GM21367 (cell line): ENCODE data around the gene EMSY.

Source experiments
- ATAC-seq: cut with Tn5 transposase; IDR thresholded peaks from one replicate; pipeline ENCODE4 v1.9.1; 2021; ENCODE audit not compliant: unreplicated experiment

Gene EMSY

GRCh38 chr11:76512851-76513653 is 68.2 kb downstream of the EMSY start:
- no peak for ATAC-seq

DNA sequence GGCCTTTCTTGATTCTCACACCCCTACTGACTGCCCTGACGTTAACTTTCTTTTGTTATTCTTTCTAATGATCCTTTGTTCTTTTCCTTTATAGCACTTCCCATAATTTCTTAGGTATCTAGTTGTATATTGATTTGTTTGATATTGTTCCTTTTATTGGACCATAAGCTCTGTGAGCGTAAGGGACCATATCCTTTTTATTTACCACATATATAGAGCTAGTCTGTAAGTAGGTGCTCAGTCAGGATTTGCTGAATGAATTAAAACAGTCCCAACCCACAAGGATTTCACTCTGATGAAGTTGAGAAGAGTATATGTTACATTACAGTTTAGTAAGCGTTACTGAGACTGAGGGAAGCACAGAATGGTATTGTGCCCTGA is 68.8 kb downstream of the EMSY start:
- ATAC-seq, result no peak

DNA sequence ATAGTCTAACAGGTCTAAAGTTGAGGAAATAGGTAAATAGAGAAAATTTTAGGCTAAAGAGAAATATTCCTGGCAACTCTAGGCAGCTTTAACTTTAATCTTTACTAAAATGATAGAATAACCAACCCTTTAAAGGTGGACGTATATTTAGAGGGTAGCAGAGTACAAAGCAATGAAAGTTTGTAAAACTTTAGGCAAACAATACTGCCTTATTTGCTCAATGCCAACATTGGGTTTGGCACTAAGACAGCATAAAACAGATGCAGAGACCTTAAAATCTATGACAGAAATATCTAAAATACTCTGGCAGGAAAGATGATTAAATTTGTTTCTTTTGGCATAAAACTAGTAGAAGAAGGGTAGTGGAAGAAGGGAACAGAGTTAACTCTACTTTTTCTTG is 70.7 kb downstream of the EMSY start:
- ATAC-seq, result no peak

- ATAC-seq, result no peak
Measured at GRCh38 chr11:76523147-76523546, 78.3 kb downstream of the EMSY start.

- ATAC-seq, result no peak
Measured at GRCh38 chr11:76523786-76524436, 79.1 kb downstream of the EMSY start.

GRCh38 chr11:76524461-76524860 is 79.6 kb downstream of the EMSY start:
- ATAC-seq, result no peak

DNA sequence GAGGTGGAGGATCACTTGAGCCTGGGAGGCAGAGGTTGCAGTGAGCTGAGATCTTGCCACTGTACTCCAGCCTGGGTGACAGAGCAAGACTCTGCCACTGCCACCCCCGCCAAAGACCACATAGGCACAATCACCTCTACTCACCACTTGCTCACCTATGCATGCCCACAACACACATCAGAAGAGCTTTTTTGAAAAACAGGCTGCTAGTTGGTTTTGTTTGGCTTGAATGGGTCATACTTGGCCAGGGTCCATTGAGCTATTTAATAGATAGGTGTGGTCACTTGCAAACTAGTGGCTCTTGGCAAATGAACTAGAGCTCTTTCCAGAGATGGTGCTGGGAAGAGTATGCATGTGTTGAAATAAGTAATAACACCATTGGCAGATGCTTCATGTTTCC is 80.1 kb downstream of the EMSY start:
- ATAC-seq, result no peak

- ATAC-seq, result no peak
Measured at GRCh38 chr11:76526878-76527277, 82.1 kb downstream of the EMSY start.

- ATAC-seq, result no peak
Measured at GRCh38 chr11:76542436-76542835, 97.6 kb downstream of the EMSY start.

- no peak for ATAC-seq
Measured at GRCh38 chr11:76543006-76543703, 98.3 kb downstream of the EMSY start.

- no peak for ATAC-seq
Measured at GRCh38 chr11:76550781-76551180, 106.0 kb downstream of the EMSY start.

DNA sequence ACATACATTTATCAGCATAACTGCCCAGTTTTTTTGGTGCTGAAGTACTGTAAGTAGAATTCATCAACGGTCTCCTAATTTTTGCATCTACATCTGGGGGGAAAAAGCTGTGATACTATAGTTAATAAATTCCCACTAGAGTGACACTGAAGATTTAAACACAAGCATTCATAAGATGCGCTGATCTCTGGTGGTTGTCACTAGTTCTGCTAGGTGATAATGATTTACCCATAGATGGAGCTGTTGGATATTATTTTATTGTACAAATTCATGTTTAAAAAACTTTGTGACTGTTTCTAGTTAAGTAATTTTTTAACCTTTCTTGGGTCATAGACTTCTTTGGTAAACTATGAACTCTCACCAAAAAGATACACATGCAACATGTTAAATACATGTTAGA is 106.6 kb downstream of the EMSY start:
- ATAC-seq, result no peak

GRCh38 chr11:76552987-76553386 is 108.2 kb downstream of the EMSY start:
- no peak for ATAC-seq

GRCh38 chr11:76553554-76554476 is 109.0 kb downstream of the EMSY start:
- ATAC-seq, result no peak

DNA sequence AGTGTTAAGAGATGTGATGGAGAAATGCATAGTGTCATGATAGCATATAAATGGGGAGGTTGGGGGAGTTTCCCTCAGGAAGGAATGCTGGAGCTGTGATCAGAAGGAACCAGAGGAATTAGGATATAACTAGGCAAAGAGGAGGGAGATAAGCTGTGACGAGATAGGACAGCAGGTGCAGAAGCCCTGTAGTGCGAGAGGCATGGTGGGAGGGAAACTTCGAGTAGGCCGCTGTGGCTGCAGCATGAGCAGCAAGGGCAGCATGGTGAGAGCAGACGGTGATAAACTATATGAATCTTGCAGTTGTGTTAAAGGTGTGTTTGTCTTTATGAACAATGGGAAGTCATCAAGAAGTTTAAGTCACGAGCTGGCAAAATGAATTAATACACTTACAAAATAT is 109.9 kb downstream of the EMSY start:
- no peak for ATAC-seq

DNA sequence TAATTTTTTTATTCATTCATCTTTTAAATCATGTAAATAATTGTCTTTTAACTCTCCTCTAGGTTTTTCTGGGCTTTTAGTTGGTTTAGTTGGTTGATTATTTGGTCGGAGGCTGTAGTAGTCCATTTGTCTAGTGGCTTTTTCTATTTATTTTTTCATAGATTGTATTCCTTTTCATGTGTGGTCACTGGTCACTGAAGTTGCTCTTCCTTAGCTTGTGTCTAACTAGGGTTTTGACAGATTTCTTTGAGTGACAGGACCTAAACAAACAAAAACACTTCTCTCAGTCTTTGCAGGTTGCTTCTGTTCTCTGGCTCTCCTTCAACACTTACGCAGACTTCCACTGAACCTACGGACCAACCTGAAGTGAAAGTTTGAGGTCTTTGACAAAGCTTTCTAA is 112.6 kb downstream of the EMSY start:
- no peak for ATAC-seq

DNA sequence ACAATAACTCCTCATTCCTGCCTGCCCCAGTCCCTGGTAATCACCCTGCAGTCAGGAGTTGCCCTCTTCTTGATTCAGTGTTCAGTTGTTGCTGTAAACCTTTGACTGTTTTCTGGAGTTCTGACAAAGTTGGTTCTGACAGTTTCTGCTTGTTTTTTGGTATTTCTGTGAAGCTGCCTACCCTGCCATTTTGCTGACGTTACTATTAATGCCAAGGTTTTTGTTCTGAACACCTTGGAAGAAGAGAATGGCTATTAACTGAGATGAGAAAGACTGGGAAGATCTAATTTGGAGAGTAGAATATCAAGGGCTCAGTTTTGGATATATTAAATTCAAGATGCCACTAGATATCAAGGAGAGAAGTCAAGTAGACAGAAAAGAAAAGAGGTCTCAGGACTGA is 113.7 kb downstream of the EMSY start:
- no peak for ATAC-seq

GRCh38 chr11:76558891-76559290 is 114.1 kb downstream of the EMSY start:
- ATAC-seq, result no peak

GRCh38 chr11:76559346-76559745 is 114.5 kb downstream of the EMSY start:
- ATAC-seq, result no peak

GRCh38 chr11:76560219-76560618 is 115.4 kb downstream of the EMSY start:
- ATAC-seq, result no peak

DNA sequence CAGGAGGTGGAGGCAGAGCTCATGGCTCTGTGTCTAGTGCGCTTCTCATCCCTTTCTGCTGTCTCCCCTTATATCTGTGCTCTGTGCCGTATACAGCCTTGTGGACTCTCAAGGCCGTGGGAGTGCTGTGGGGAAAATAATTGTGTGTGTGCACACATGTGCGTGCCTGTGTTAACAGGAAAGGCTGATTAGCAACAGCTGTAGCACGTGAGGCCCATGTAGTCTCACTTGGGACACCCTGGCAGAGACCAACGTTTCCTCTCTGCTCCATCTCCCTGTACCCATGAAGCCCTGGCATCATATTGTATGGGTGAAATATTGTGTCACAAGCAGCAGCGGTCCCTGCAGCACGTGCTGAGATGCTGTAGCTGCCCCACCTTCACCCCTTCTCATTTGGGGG is 116.4 kb downstream of the EMSY start:
- ATAC-seq, result no peak
